A549 (cell line): Measurements from ENCODE around the gene TXNDC15. TPM values are rescaled to one million over a fixed set of nuclear protein-coding genes. Genes with fewer than 3 reads are reported as not detected.
"Not testable (repeated sequence)": the region's sequence is repeated elsewhere in the genome, so short reads cannot be mapped to it uniquely, and the experiment has no call there.

Experiments used
- ATAC-seq, 2 experiments: fragments of 200-7000 bp in 1 of 2; fragments of >200 bp in 1 of 2; cut with Nextera tagmentation in 1 of 2; cut with Tn5 transposase in 1 of 2; 3 replicates each; pipeline versions ENCODE4 v1.8.0 to v1.9.1; 2018 to 2020; ENCODE audit warnings: mild to moderate bottlenecking in 1 of 2, moderate library complexity in 1 of 2
- CTCF ChIA-PET: fragments of 300-600 bp; sonication (Branson Sonifier 250); formaldehyde crosslinking; extraction: SDS; loops from one replicate; lab custom pipeline; 2021; ENCODE audit warnings: antibody characterized with exemption, inconsistent platforms; lab: Yijun Ruan, JAX
- POLR2A ChIA-PET: fragments of 350-600 bp; formaldehyde crosslinking; extraction: SDS; loops from one replicate; lab custom pipeline; 2021; ENCODE audit warnings: antibody characterized with exemption, inconsistent platforms; lab: Yijun Ruan, JAX
- DNase-seq, 2 experiments: peaks; one replicate each; pipeline versions ENCODE4 v3.0.0 to v3.0.0-alpha.2; 2011 to 2016; ENCODE audit warnings: low read depth in 1 of 2, low spot score in 1 of 2
- FAIRE-seq: peaks from 2 replicates; lab custom pipeline; 2011; peaks lifted over from hg19 to GRCh38; lab: Jason Lieb, UNC
- H3K27ac ChIP-seq, 2 experiments: fragments of >200 bp; sonication (Bioruptor Twin); formaldehyde crosslinking; 3 replicates each; pipeline ENCODE4 v1.5.1; 2016 to 2017
- H3K4me1 ChIP-seq: fragments of >200 bp; sonication (Bioruptor Twin); formaldehyde crosslinking; 3 replicates; pipeline ENCODE4 v1.6.1; 2016
- H3K4me2 ChIP-seq: fragments of >200 bp; sonication (Bioruptor Twin); formaldehyde crosslinking; 3 replicates; pipeline ENCODE4 v1.6.1; 2016
- H3K4me3 ChIP-seq: fragments of >200 bp; sonication (Bioruptor Twin); formaldehyde crosslinking; 3 replicates; pipeline ENCODE4 v1.5.1; 2016
- H3K9me3 ChIP-seq: fragments of >200 bp; sonication (Bioruptor Twin); formaldehyde crosslinking; 3 replicates; pipeline ENCODE4 v1.6.1; 2016
- ATOH8 ChIP-seq: fragments of 250-450 bp; sonication (Bioruptor Pico); IDR thresholded peaks from 2 replicates; pipeline ENCODE4 v1.5.0; 2020; ENCODE audit warnings: low read depth, mild to moderate bottlenecking, moderate library complexity
- BHLHE40 ChIP-seq: IDR thresholded peaks from 2 replicates; pipeline ENCODE4 v1.6.1; 2012; ENCODE audit warnings: low read depth, low read length, inconsistent platforms
- CBX2 ChIP-seq: fragments of 200-600 bp; sonication (generic); IDR thresholded peaks from 2 replicates; pipeline ENCODE4 v1.6.1; 2016; ENCODE audit warnings: low read depth, mild to moderate bottlenecking, borderline replicate concordance
- CBX8 ChIP-seq: fragments of 200-600 bp; sonication (generic); IDR thresholded peaks from 2 replicates; pipeline ENCODE4 v1.6.1; 2016
- CEBPB ChIP-seq, 2 experiments: fragments of >200 bp in 1 of 2; sonication (Bioruptor Twin) in 1 of 2; formaldehyde crosslinking in 1 of 2; IDR thresholded peaks; 2 replicates each; pipeline ENCODE4 v1.6.1; 2012 to 2016
- CHD2 ChIP-seq: fragments of 150-350 bp; IDR thresholded peaks from 2 replicates; pipeline ENCODE4 v1.6.1; 2014; ENCODE audit warnings: low read length; ENCODE audit not compliant: partially characterized antibody
- EP300 ChIP-seq, 2 experiments: fragments of >200 bp; sonication (Bioruptor Twin); formaldehyde crosslinking; IDR thresholded peaks; 2 replicates in 1 of 2; 3 replicates in 1 of 2; pipeline ENCODE4 v1.6.1; 2016 to 2017
- ESRRA ChIP-seq: fragments of 150-350 bp; IDR thresholded peaks from 2 replicates; pipeline ENCODE4 v1.6.1; 2014; ENCODE audit warnings: mild to moderate bottlenecking, low read length, borderline replicate concordance
- FOSB ChIP-seq: fragments of 250-450 bp; sonication (Bioruptor Pico); IDR thresholded peaks from 2 replicates; pipeline ENCODE4 v1.5.0; 2020; ENCODE audit warnings: mild to moderate bottlenecking, moderate library complexity
- FOSL2 ChIP-seq, 2 experiments: fragments of 450-650 bp in 1 of 2; fragments of >200 bp in 1 of 2; sonication (Bioruptor Twin) in 1 of 2; formaldehyde crosslinking; IDR thresholded peaks; 2 replicates each; pipeline versions ENCODE4 v1.5.0 to v1.6.1; 2016 to 2020; ENCODE audit warnings: mild to moderate bottlenecking in 1 of 2, moderate library complexity in 1 of 2
- FOXS1 ChIP-seq: fragments of 250-450 bp; sonication (Bioruptor Pico); IDR thresholded peaks from 2 replicates; pipeline ENCODE4 v1.5.0; 2020; ENCODE audit warnings: mild to moderate bottlenecking, moderate library complexity
- HDAC2 ChIP-seq: fragments of 200-600 bp; sonication (generic); IDR thresholded peaks from 2 replicates; pipeline ENCODE4 v1.6.1; 2016
- HOXB13 ChIP-seq: fragments of 250-450 bp; sonication (Bioruptor Pico); IDR thresholded peaks from 2 replicates; pipeline ENCODE4 v1.5.0; 2020; ENCODE audit warnings: low read depth, mild to moderate bottlenecking, moderate library complexity
- HOXB5 ChIP-seq: fragments of 250-450 bp; sonication (Bioruptor Pico); IDR thresholded peaks from 2 replicates; pipeline ENCODE4 v1.5.0; 2020; ENCODE audit warnings: mild to moderate bottlenecking, moderate library complexity
- JUN ChIP-seq, 2 experiments: fragments of >200 bp; sonication (Bioruptor Twin); formaldehyde crosslinking; IDR thresholded peaks; 2 replicates in 1 of 2; 3 replicates in 1 of 2; pipeline ENCODE4 v1.6.1; 2016 to 2017
- KDM1A ChIP-seq: fragments of 200-600 bp; sonication (generic); IDR thresholded peaks from 2 replicates; pipeline ENCODE4 v1.6.1; 2016; ENCODE audit warnings: low read depth, mild to moderate bottlenecking
- MAFK ChIP-seq: fragments of 450-650 bp; IDR thresholded peaks from 2 replicates; pipeline ENCODE4 v1.6.1; 2014; ENCODE audit not compliant: partially characterized antibody
- PHF8 ChIP-seq: fragments of 200-600 bp; sonication (generic); IDR thresholded peaks from 2 replicates; pipeline ENCODE4 v1.6.1; 2016; ENCODE audit warnings: low read depth, mild to moderate bottlenecking, antibody characterized with exemption, moderate library complexity, borderline replicate concordance
- RAD21 ChIP-seq, 2 experiments: fragments of >200 bp in 1 of 2; sonication (Bioruptor Twin) in 1 of 2; formaldehyde crosslinking in 1 of 2; IDR thresholded peaks in 1 of 2; conservative IDR thresholded peaks in 1 of 2; 2 replicates in 1 of 2; 3 replicates in 1 of 2; pipeline ENCODE4 v1.6.1; 2012 to 2018; ENCODE audit warnings: inconsistent platforms in 1 of 2
- RNF2 ChIP-seq: fragments of 200-600 bp; sonication (generic); IDR thresholded peaks from 2 replicates; pipeline ENCODE4 v1.6.1; 2016; ENCODE audit warnings: low read depth, mild to moderate bottlenecking, antibody characterized with exemption, moderate library complexity, borderline replicate concordance
- SMC3 ChIP-seq: fragments of >200 bp; sonication (Bioruptor Twin); formaldehyde crosslinking; IDR thresholded peaks from 3 replicates; pipeline ENCODE4 v1.6.1; 2018; ENCODE audit warnings: inconsistent platforms
- SREBF2 ChIP-seq: fragments of 450-650 bp; IDR thresholded peaks from 2 replicates; pipeline ENCODE4 v1.6.1; 2014; ENCODE audit warnings: mild to moderate bottlenecking, moderate library complexity
- TP53 ChIP-seq: fragments of 250-450 bp; sonication (Bioruptor Pico); IDR thresholded peaks from 2 replicates; pipeline ENCODE4 v1.5.0; 2021; ENCODE audit warnings: mild to moderate bottlenecking, moderate library complexity
- ZC3H11A ChIP-seq: fragments of 450-650 bp; IDR thresholded peaks from 2 replicates; pipeline ENCODE4 v1.6.1; 2014; ENCODE audit warnings: antibody characterized with exemption, mild to moderate bottlenecking
- WGBS: methylation state at CpG from one replicate; pipeline ENCODE4 v1.1.6; 2017; ENCODE audit errors: missing lambda C conversion rate; 5-methylcytosine and 5-hydroxymethylcytosine counted together
- polyA plus RNA-seq, 4 experiments: library from polyadenylated mRNA; depleted of rRNA in 3 of 4; stranded (reverse); fragments of >200 nt; fragmentation: RNase III in 1 of 4; extraction: RNeasy Plus Mini Kit Qiagen cat#74134 plus additional on column Dnase treatment in 1 of 4; gene quantifications; 2 replicates in 3 of 4; 3 replicates in 1 of 4; pipeline ENCODE4 v1.2.3, GENCODE V29; 2011 to 2017

TXNDC15 gene
- polyA plus RNA-seq, 2 of the 4 experiments (the other 2 are of a cell fraction): 71.1 to 85.2 TPM

GRCh38 chr5:134856465-134856864 is 17.7 kb upstream of the TXNDC15 start:
- CTCF ChIA-PET: interaction anchor here (0.9 kb wide), 1 partner anchor 11 kb away, joined by 3 read pairs; the partner anchor contains the start of gene C5orf24
- TF ChIP-seq ZC3H11A: peak; percentile 76
- H3K9me3 ChIP-seq, POLR2A ChIA-PET, FAIRE-seq, H3K4me3 ChIP-seq, ATAC-seq, H3K4me2 ChIP-seq, DNase-seq, H3K4me1 ChIP-seq, H3K27ac ChIP-seq: not testable (repeated sequence)
- 82% methylated on average over 7 of the region's 7 CpGs for WGBS

GRCh38 chr5:134857401-134857800 is 16.8 kb upstream of the TXNDC15 start:
- Histone ChIP-seq H3K9me3 (no peaks in the 10 kb centered on the region), H3K27ac (no peak overlapping the region), H3K4me1 (no peaks in the 10 kb centered on the region), H3K4me2 (no peak overlapping the region), H3K4me3 (no peak overlapping the region)
- WGBS: 76% methylated on average over 3 of the region's 3 CpGs
- ATAC-seq (no peak), FAIRE-seq (no peak), DNase-seq (no peak)
- ChIA-PET POLR2A (interaction anchor here (1.6 kb wide), 1 partner anchor 17 kb away, joined by 5 read pairs; the partner anchor contains the start of gene TXNDC15), CTCF (no interaction called here)
- no peak for TF ChIP-seq KDM1A
- no peak for TF ChIP-seq SREBF2
- TF ChIP-seq FOXS1: no peak
- no peak for TF ChIP-seq MAFK
- TF ChIP-seq CHD2: no peak
- no peak for TF ChIP-seq PHF8
- no peak for TF ChIP-seq EP300 (IDR thresholded peaks at IDR 0.05)
- no peak for TF ChIP-seq ESRRA
- no peak for TF ChIP-seq HDAC2
- no peak for TF ChIP-seq RAD21 (conservative IDR thresholded peaks at IDR 0.05 in 1 of 2, IDR thresholded peaks at IDR 0.05 in 1 of 2)
- no peak for TF ChIP-seq RNF2
- no peak for TF ChIP-seq CBX2

GRCh38 chr5:134864707-134865106 is 9.5 kb upstream of the TXNDC15 start:
- DNase-seq (no peak), ATAC-seq (peak in 1 of 2 experiments; percentile 23; a peak in 1 of 6 replicates), FAIRE-seq (no peak)
- Histone ChIP-seq H3K9me3 (no peaks in the 10 kb centered on the region), H3K4me3 (no peak overlapping the region), H3K4me2 (no peak overlapping the region), H3K4me1 (no peaks in the 10 kb centered on the region), H3K27ac (no peak overlapping the region)
- ChIA-PET CTCF (no interaction called here), POLR2A (no interaction called here)
- WGBS: 83% methylated on average over 2 of the region's 2 CpGs
- TF ChIP-seq JUN (IDR thresholded peaks at IDR 0.05) (no peak), CEBPB (IDR thresholded peaks at IDR 0.05) (no peak), HOXB13 (no peak), SMC3 (no peak), ATOH8 (CRISPR knock-in tag) (no peak), SREBF2 (no peak), KDM1A (no peak), BHLHE40 (no peak), HOXB5 (CRISPR knock-in tag) (no peak), CBX8 (no peak)

GRCh38 chr5:134873494-134873893 is 677 bp upstream of the TXNDC15 start:
- Histone ChIP-seq H3K4me1 (peaks cover 10% of the 10 kb centered on the region; the same call in 2 of the 3 replicates), H3K27ac (peak overlapping the region; percentile 95 to 96), H3K4me2 (peak overlapping the region; percentile 92), H3K9me3 (no peaks in the 10 kb centered on the region)
- ATAC-seq (no peak), DNase-seq (no peak)
- TF ChIP-seq FOSL2 (IDR thresholded peaks at IDR 0.05) (no peak), FOSL2 (CRISPR knock-in tag; IDR thresholded peaks at IDR 0.05) (no peak), CBX2 (no peak), ATOH8 (CRISPR knock-in tag) (no peak), ZC3H11A (no peak), FOSB (no peak), TP53 (CRISPR knock-in tag) (no peak), FOXS1 (no peak)
- TF ChIP-seq, all 56 proteins: peak for 0
- POLR2A ChIA-PET: interaction anchor here (0.6 to 2.2 kb wide), 7 partner anchors 16 to 122 kb away, joined by 3 to 20 read pairs (median 5); partner anchors contain the start of genes C5orf24 and PCBD2
- 96% methylated on average over 6 of the region's 6 CpGs for WGBS
- H3K4me3 ChIP-seq: no peak overlapping the region; the same call in 2 of the 3 replicates
- no peak for FAIRE-seq
- CTCF ChIA-PET: interaction anchor here (0.7 to 1.1 kb wide), 3 partner anchors 10 to 402 kb away, joined by 3 to 5 read pairs (median 3); partner anchors contain the start of gene PCBD2
